Renal cortical epithelial cell (primary cell): Measurements from ENCODE around the gene SPANXA1. TPM values are rescaled to one million over a fixed set of nuclear protein-coding genes. Genes with fewer than 3 reads are reported as not detected.
"Not testable (repeated sequence)": the region's sequence is repeated elsewhere in the genome, so short reads cannot be mapped to it uniquely, and the experiment has no call there.

Source experiments
- DNase-seq: peaks from one replicate; pipeline ENCODE4 v3.0.0-alpha.2; 2011; ENCODE audit warnings: low read depth
- total RNA-seq: library from RNA; depleted of rRNA; stranded (reverse); fragments of >200 nt; gene quantifications from 2 replicates; pipeline ENCODE4 v1.2.3, GENCODE V29; 2014

SPANXA1 gene, protein sequence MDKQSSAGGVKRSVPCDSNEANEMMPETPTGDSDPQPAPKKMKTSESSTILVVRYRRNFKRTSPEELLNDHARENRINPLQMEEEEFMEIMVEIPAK
- not detected in 2 replicates for total RNA-seq

DNA sequence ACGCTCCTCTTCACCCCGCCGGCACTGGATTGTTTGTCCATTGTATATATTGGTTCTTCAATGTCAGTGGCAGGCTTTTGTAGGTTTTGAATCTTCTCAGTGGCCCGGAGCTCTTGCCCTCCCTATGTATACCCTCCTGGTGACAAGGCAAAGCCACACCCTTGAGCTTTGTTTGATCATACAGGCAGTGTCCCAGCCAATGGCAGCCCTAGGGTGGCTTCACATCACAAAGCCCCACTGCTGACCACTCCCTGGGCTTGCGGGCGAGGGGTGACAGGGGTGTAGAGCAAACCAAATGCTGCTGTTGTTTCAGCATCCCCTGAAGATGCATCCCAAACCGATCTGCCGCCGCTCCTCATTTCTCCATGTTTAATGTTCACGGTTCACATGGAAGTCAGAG lies at the start of gene SPANXA1:
Gene SPANXA1, minus strand, starts transcription at position 101 of the 400 bp plus-strand sequence. Its CDS starts 60 bp downstream, at position 41.
- DNase-seq, result not testable (repeated sequence)

DNA sequence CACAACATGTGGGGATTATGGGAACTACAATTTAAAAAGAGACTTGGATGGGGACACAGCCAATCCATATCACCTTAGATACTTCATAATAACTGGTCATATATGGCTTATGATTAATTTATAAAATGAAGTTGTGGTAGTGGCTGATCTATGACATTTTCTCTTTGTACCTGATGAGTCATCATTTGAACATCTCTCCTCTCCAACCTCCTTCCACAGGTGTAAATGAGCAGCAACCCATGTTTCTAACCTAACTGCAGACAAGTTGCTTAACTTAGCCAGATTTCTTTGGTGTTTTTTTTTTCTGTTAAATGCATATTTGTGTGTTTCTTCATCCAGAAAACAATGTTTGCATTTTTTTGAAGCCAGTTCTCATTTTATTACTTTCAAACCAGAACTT lies 47.6 kb upstream of the SPANXA1 start:
- DNase-seq, result no peak

DNA sequence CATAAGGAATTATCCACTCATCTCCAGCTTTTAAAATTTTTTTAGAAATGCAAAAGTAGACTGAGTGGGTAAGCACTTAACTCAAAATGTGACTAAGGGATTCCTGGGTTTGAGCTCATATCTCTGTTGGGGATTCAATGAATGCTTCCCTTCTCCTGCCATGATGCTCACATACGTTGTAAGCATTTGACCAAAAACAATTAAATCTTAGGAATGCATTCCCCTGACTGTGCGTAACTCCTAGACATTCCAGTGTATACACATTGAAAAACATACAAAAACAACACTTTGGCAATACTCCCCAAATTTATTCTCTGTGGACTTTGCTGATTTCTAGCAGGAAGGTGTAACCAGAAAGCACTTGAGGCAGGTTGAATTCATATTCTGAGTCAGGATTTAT lies 34.8 kb upstream of the SPANXA1 start:
- DNase-seq, result no peak

DNA sequence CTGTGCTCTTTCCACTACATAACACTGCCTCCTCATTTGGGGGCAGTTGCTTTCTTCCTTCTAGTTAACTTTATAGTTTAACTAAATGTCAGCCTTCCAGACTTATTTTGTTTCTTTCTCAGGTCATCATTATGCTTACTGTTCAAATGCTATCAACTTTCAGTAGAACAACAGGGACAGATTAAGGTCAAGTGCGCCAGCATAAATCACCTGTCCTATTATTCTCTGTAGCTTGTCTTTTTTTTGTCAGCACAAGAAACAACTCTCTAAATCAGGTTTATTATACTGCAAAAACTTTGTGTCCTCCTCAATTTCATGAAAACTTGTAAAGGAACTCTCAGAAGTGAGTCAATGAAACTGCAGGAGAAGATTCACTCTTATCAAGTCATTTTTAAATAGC lies 24.6 kb upstream of the SPANXA1 start:
- no peak for DNase-seq

DNA sequence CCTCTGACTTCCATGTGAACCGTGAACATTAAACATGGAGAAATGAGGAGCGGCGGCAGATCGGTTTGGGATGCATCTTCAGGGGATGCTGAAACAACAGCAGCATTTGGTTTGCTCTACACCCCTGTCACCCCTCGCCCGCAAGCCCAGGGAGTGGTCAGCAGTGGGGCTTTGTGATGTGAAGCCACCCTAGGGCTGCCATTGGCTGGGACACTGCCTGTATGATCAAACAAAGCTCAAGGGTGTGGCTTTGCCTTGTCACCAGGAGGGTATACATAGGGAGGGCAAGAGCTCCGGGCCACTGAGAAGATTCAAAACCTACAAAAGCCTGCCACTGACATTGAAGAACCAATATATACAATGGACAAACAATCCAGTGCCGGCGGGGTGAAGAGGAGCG lies 4.9 kb upstream of the SPANXA1 start, which contains the start of gene SPANXA2:
Gene SPANXA2, plus strand, starts transcription at position 301 of the 400 bp plus-strand sequence. Its CDS starts 60 bp downstream, at position 361.
- DNase-seq, result not testable (repeated sequence)

DNA sequence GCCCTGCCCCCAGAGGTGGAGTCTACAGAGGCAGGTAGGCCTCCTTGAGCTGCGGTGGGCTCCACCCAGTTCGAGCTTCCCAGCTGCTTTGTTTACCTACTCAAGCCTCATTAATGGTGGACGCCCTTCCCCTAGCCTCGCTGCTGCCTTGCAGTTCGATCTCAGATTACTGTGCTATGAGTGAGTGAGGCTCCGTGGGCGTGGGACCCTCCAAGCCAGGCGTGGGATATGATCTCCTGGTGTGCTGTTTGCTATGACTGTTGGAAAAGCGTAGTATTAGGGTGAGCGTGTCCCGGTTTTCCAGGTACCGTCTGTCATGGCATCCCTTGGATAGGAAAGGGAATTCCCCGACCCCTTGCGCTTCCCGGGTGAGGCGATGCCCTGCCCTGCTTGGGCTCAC lies 42.0 kb downstream of the SPANXA1 start:
- DNase-seq, result not testable (repeated sequence)

Other genes with a start within 250 kb of the SPANXA1 start
- gene SPANXA2, start 5.0 kb upstream of the SPANXA1 start, total RNA-seq, result not detected in 2 replicates
- not detected in 2 replicates for gene SPANXD, start 114.0 kb upstream of the SPANXA1 start, total RNA-seq